CD4-positive, alpha-beta T cell treated with Interleukin-15 for 4 hours (primary cell): ENCODE results near the gene CCNK.

Experiments
- DNase-seq: peaks from one replicate; pipeline ENCODE4 v3.0.0-alpha.2; 2020; ENCODE audit warnings: low spot score

CCNK gene

GRCh38 chr14:99507860-99508640, 26.8 kb downstream of the CCNK start:
- no peak for DNase-seq

DNA sequence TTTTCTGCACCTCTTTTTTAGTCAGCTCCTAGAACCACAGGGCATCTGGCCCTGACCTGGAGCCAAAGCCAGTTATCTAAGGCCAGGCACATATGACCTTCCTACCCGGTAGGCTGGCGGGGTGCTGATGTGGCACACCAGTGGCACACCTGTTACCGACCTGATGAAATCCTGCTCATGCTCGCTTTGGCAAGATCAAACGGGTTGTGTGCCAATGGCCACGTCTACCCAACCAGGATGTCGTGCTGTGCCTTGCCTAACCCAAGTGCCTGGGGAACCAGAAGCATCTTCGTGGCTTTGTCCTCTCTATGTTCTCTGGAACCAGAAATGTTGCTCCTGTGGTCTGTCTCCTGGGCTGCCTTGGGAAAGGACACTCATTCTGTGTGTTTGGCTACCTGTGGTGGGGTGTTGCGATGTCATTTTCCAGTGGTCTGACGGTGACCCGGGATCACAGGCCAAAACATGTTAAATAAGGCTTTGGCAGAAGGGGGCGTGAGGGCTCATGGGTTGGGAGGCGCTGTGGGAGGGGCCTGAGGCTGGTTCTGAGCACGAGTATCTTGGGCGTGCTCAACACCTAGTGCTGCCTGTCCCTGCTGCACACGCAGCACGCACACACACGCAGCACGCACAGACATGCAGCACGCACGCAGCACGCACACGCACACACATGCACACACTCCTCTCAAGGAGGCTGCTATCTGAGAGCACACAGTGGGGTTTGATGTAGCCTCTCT, 27.9 kb downstream of the CCNK start:
- DNase-seq: no peak

- DNase-seq: no peak
These were observed 28.8 kb downstream of the CCNK start for GRCh38 chr14:99509871-99510555.

GRCh38 chr14:99510556-99511139, 29.4 kb downstream of the CCNK start:
- DNase-seq: no peak

DNA sequence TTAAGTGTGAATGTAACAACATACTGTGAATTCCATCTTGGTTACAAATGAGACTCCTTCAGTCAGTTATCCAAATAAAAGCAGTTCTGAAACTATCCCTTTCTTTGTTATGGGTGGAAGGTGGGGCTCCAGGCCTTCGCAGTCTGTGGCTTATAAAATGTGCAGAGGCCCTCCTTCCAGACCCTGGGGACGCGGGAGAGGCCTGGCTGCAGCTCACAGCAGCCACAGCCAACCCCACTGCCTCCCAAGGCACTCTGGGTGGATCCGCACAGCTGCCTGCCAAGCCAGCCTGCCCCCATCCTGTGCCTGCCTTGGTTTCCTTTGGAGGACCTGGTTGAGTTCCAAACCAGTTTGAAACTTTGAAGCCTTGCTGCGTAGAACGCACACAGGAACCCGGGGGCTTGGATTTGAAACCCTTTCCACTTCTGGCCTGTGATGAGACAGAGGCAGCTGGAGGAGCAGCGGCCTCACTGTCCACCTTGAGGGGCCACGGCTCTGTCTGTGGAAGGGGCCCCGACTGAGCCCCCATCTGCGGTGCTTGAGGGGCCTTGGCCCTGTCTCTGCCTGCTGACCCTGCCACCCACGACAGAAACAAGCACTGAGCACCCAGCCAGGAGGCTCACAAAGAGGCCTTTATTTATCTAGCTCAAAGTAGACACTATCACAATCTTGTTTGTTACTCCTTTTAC, 30.4 kb downstream of the CCNK start:
- no peak for DNase-seq

- no peak for DNase-seq
These were observed 30.9 kb downstream of the CCNK start for GRCh38 chr14:99512110-99512449.

DNA sequence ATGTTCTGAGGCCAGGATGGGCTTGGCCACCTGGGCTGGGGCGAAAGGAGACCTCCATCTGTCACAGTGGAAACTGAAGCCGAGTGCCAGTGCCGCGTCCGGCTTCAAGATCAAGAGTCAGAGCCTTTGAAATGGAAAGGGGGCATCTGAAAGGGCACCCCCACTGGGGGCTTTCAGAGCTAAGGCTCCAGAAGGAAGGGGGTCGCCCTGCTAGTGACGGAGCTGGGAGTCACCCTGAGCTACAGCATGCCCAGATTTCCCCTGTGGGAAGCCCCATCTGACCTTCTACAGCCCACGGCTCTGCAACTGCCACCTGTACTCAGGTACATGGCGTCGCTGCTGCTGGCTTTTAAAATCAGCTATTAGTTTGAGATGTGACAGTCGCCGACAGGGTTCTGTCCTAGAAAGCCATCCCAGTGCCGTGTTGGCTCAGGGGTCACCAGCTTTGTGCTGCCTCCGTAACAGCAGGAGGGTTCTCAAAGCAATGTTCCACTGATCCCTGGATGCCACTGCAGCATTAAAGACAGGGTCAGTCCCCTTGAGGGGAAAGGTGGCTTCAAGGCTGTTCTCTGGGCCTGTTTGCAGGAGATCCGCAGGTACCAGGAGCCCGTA, 31.5 kb downstream of the CCNK start:
- no peak for DNase-seq

GRCh38 chr14:99513183-99513694, 32.0 kb downstream of the CCNK start:
- DNase-seq: no peak

- no peak for DNase-seq
These were observed 32.8 kb downstream of the CCNK start for GRCh38 chr14:99513946-99514551.

DNA sequence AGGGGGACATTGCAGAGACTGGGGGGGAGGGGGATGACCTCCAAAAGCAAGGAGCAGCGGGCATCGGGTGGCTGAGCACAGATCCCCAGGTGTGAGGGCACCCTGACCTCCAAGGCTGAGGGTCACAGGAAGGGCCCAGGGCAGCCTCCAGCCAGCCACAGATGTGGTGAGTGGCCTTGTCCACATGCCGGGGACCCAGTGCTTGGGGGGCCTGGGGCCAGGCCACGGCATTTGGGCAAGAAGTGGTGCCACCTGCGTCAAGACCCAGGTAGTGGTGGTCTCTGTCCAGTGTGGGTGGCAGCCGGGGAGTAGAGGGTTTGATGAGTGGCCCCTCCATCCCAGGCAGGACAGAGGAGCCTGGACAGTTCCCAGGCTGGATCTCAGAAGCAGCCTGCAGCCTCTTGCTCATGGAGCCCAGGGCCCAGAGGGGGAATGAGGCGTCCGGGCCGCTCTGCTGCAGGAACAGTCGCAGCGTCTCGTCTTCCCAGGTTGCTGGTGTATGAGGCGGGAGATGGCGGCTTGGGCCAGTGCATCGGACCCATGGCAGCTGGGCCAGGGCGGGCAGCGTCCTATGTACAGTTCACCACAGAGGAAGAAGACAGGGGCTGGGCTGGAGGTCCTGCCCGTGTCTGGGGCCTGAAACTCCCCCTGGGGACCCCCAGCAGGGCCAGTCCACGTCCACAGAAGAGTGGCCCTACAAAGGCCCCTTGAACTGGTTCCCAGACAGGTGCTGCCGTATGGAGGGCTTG, 33.5 kb downstream of the CCNK start:
- no peak for DNase-seq

DNA sequence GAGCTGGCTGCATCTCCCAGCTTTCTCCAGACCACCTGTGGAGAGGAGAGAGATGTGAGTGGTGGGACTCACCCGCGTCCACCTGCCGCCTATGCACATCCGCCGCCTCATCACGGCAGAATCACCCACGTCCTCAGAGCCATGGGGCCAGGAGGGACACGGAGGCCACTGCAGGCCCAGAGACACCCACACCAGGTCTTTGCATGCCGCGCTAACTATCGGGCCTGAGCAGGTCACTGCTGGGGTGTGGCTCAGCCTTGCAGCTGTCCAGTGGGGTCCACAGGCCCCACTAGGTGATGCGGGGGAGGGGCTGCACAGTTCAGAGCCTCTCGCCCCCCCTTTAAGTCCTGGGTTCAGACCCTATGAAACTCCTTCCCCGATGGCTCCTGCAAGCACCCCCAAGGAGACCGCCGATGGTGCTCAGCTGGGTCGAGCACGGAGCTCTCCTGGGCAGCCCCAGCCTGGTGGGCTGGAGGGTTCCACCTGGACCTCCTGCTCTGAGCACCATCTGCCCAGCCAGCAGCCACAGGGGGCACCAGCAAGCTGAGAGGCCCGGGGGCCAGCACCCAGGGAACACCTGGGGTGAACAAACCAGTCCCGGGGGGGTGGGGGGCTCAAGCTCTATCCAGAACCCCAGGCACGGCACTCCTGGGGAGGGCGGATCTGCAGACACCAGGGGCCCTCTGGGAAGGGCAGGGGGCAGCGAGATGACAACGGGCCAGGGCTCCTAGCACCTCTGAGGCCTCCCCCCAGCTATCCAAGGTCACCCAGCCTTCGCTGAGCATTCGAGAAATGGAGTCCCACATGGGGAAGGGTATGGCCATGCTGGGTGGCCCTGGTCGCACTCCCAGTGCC, 34.3 kb downstream of the CCNK start:
- DNase-seq: no peak

DNA sequence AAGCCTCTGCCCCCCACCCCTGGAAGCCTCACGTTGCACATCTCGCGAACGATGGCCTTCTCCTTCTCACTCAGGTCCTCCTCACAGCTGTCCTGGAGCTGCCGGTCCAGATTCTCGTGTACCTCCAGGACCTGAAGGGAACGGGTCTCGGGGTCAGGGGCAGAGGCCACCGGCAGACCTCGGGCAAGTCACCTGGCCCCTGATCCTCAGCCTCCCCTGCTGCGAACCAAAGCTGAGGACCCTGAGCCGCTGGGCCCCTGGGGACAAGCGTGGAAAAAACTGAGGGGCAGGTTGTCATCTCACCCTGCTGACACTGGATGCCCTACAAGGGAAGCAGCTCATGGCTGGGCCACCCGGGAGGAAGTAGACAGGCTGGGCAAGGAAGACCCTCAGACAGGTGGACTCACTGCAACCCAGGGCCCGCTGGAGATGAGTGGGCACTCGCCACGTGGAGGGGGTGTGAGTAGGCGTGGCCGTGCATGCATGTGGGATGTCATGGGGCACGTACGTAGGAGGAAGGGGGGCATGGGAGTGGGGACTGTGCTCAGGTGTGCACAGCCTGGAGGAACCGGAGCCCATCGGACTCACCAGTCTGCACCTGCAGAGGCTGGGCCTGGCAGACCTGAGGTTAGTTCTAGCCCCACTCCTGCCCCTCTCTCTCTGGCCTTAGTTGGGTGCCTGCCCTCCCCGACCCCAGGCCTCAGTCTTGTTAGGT, 35.1 kb downstream of the CCNK start:
- no peak for DNase-seq

DNA sequence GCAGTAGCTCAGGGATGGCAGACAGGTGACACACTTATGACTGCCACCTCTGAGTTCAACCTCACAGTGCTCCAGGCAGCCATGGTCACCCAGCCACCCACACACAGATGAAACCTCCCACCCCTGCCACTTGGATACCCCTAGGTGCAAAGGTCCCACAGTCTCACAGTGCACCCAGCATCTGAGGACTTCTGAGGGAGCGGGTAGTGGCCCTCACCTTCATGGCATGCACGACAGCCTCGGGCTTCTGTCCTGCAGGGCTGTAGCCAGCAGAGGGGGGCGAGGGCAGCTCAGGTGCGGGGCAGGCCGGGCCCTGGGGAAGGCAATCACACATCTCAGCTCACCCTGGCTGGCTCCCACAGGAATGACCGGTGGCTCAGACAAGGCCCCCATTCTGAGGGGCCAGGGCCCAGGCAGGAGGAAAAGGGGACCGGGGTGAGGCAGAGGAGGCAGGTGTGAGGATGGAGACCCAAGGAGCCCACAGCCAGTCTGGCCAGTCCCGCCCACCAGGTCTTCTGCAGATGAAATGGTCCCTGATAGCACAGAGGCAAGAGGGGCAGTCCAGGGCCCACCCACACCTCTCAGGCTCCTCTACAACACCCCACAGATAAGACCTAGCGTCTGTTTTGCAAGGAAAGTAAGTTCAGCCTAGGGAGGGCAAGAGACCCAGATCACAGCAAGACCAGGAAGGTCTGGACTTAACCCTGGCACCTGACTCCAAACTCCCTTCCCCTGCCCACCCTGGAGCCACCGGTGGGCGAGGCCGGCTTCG, 35.8 kb downstream of the CCNK start:
- DNase-seq: no peak

DNA sequence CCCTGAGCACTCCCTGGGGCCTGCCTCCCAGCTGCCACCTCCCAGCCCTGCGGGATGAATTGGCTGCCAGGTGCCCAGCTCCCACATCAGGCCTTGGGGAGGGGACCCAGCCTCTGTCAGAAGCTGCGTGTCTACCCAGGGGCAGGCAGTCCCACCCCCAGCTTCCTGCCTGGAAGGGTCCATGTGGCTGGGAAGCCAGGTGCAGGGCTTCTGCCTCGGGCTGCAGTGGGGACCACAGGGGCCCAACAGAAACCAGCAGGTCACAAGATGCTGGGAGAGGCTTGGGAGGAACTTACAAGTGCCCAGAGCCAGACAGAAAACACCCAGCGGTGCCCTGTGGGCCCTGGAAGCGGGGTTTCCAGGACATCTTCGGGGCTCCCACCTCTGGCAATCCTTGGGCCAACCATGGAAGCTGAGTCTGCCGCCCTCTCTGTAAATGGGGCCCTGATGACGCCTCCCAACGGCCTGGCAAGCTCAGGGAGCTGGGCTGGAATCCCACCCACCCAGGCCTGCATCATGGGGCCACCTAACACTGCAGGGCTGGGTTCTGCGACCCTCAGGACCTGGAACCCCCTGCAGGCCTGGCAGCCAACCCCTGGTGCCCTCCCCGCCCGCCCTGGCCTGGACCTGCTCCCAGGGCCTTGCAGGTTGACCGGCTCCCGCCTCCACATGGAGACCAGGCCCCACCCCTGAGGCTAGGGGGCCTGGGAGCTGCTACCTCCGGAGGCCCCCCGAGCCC, 36.6 kb downstream of the CCNK start:
- DNase-seq: no peak

- DNase-seq: peak; percentile 81
These were observed 37.5 kb downstream of the CCNK start for GRCh38 chr14:99518441-99519346.

DNA sequence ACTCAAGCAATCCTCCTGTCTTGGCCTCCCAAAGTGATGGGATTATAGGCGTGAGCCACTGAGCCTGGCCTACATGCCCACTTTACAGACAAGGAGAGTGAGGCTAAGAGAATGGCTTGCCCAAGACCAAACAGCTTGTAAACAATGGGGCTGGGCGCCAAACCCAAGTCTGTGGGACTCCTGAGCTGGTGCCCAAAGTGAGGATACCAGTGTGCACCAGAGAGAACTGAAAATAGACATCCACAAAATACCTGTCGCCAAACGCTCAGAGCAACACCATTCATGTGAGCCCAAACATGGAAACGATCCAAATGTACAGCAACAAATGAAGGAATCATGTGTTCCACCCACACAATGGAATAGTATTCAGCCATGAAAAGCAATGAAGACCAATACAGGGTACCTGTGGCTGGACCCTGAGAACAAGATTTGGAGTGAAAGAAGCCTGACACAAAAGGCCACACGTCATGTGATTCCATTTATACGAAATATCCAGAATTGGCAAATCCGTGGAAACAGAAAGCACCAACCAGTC, 38.2 kb downstream of the CCNK start:
- no peak for DNase-seq
